Subcutaneous adipose tissue (tissue), 4 donors: ENCODE measurements around the gene TMEM106A. TPM values are rescaled to one million over a fixed set of nuclear protein-coding genes. Genes with fewer than 3 reads are reported as not detected.
"Not testable (repeated sequence)": the region's sequence is repeated elsewhere in the genome, so short reads cannot be mapped to it uniquely, and the experiment has no call there.

Source experiments
- CTCF ChIP-seq: fragments of 450-650 bp; IDR thresholded peaks from one replicate; pipeline ENCODE4 v1.5.1; 2016; ENCODE audit warnings: low read depth, mild to moderate bottlenecking, control low read depth, antibody characterized with exemption, moderate library complexity
- total RNA-seq, 4 donors: library from RNA; depleted of rRNA; stranded (reverse); fragments of >200 nt; gene quantifications; one replicate each; pipeline ENCODE4 v1.1.0, GENCODE V29; 2016

The TMEM106A gene
- total RNA-seq, 4 donors from 2014 or later = 12.6 to 19.6 (median 14.8) TPM

GRCh38 chr17:43219001-43219400, 7.3 kb downstream of the TMEM106A start:
- TF ChIP-seq CTCF = no peak

- TF ChIP-seq CTCF = no peak
These were observed 8.2 kb downstream of the TMEM106A start for GRCh38 chr17:43219746-43220380.

- TF ChIP-seq CTCF = no peak
These were observed 8.9 kb downstream of the TMEM106A start for GRCh38 chr17:43220511-43221125.

GRCh38 chr17:43224146-43224705, 12.6 kb downstream of the TMEM106A start:
- TF ChIP-seq CTCF = no peak

- TF ChIP-seq CTCF = no peak
These were observed 14.7 kb downstream of the TMEM106A start for GRCh38 chr17:43226393-43226792.

GRCh38 chr17:43228020-43228782, 16.5 kb downstream of the TMEM106A start, which contains the start of gene CCDC200:
Gene CCDC200, minus strand, starts transcription at chr17:43228623. Its CDS starts 69 bp downstream, at chr17:43228554.
- TF ChIP-seq CTCF = not testable (repeated sequence)

GRCh38 chr17:43233877-43234276, 22.2 kb downstream of the TMEM106A start, which contains the start of gene RNU2-1:
Gene RNU2-1, minus strand, starts transcription at chr17:43233977.
- TF ChIP-seq CTCF = not testable (repeated sequence)
